Measurements from ENCODE around the gene TMIE. TPM values are rescaled to one million over a fixed set of nuclear protein-coding genes. Genes with fewer than 3 reads are reported as not detected.

The TMIE gene
- total and polyA plus RNA-seq, 2 of the 8 experiments (the other 6 are each of a cell fraction or from before 2014, with no cell fraction given): 0.45 to 0.67 TPM

GRCh38 chr3:46724424-46724823 lies 23.2 kb downstream of the TMIE start:
- POLR2A ChIA-PET (ENCODE audit: partially characterized antibody): no interaction called here
- Histone ChIP-seq H3K4me1 (replicated peaks in 1 of 4; ENCODE audit: control insufficient read depth in 3 of 4, insufficient read depth in 4 of 4, low read length in 3 of 4) (peaks cover 0 to 5% (median 0%) of the 10 kb centered on the region in 4 experiments; a peak in 2 of 7 replicates), H3K4me3 (ENCODE audit: extremely low read depth in 1 of 4, insufficient read depth in 2 of 4, low read depth in 3 of 4, low read length in 4 of 4) (no peak overlapping the region), H3K14ac (ENCODE audit: insufficient read length) (no peak overlapping the region), H3K23me2 (ENCODE audit: low read depth, low read length) (no peaks in the 10 kb centered on the region), H3K9me3 (ENCODE audit: insufficient read depth in 2 of 2, low read depth in 1 of 2, low read length in 1 of 2) (no peaks in the 10 kb centered on the region), H3K79me2 (ENCODE audit: control insufficient read depth in 1 of 2, insufficient read depth in 2 of 2, low read length in 2 of 2) (no peaks in the 10 kb centered on the region), H3K56ac (replicated peaks; ENCODE audit: insufficient read length, low read depth, low read length) (no peak overlapping the region), H3K18ac (ENCODE audit: extremely low read depth, low read length) (no peak overlapping the region), H2BK120ac (replicated peaks; ENCODE audit: low read depth, low read length) (no peak overlapping the region), H2AFZ (ENCODE audit: low read length) (no peak overlapping the region), H2BK5ac (ENCODE audit: low read depth, low read length) (no peak overlapping the region), H2BK20ac (ENCODE audit: low read length) (no peak overlapping the region), H4K8ac (ENCODE audit: extremely low read depth, insufficient read depth, low read length) (no peak overlapping the region), H2AK5ac (ENCODE audit: low read depth, low read length) (no peak overlapping the region), H2BK12ac (ENCODE audit: low read depth, low read length) (no peak overlapping the region), H3K4ac (replicated peaks; ENCODE audit: insufficient read length, low read depth, low read length) (no peak overlapping the region), H3K27me3 (replicated peaks in 1 of 4; ENCODE audit: control insufficient read depth in 3 of 4, extremely low read depth in 1 of 4, insufficient read depth in 3 of 4, low read length in 3 of 4) (no peaks in the 10 kb centered on the region), H4K5ac (ENCODE audit: insufficient read length, low read depth, low read length) (no peak overlapping the region), H3K23ac (ENCODE audit: insufficient read length) (no peak overlapping the region), H3K36me3 (ENCODE audit: control insufficient read depth in 2 of 4, insufficient read depth in 4 of 4, low read length in 3 of 4) (no peaks in the 10 kb centered on the region), H4K20me1 (replicated peaks in 1 of 2; ENCODE audit: control insufficient read depth in 1 of 2, insufficient read depth in 2 of 2, low read length in 2 of 2) (no peaks in the 10 kb centered on the region), H3K27ac (ENCODE audit: low read depth, low read length) (no peak overlapping the region), H3K79me1 (ENCODE audit: low read depth, low read length) (no peaks in the 10 kb centered on the region), H2BK15ac (ENCODE audit: low read length) (no peak overlapping the region), H3K4me2 (ENCODE audit: insufficient read depth in 1 of 2, low read depth in 2 of 2, low read length in 2 of 2) (no peak overlapping the region), H3K9ac (replicated peaks in 1 of 4; ENCODE audit: extremely low read depth in 1 of 4, low read depth in 3 of 4, low read length in 3 of 4) (no peak overlapping the region), H4K91ac (replicated peaks; ENCODE audit: insufficient read length, low read length) (no peak overlapping the region)
- CTCF ChIA-PET (ENCODE audit: partially characterized antibody): interaction anchor here (0.9 to 1.1 kb wide), 2 partner anchors 13 to 61 kb away, joined by 3 to 4 read pairs; no protein-coding TSS in a partner anchor
- TF ChIP-seq SIRT6 (IDR thresholded peaks at IDR 0.05; ENCODE audit: low read length) (no peak), CBX8 (IDR thresholded peaks at IDR 0.05; ENCODE audit: borderline replicate concordance, low read depth, low read length) (no peak), ATF3 (IDR thresholded peaks at IDR 0.05; ENCODE audit: insufficient read depth, low read depth, low read length) (no peak), TCF12 (IDR thresholded peaks at IDR 0.05; ENCODE audit: low read depth, low read length) (no peak), CTBP2 (IDR thresholded peaks at IDR 0.05; ENCODE audit: borderline replicate concordance, insufficient read depth, insufficient read length, low read length) (no peak), CBX5 (IDR thresholded peaks at IDR 0.05; ENCODE audit: low read depth, low read length) (no peak)
- no peak for FAIRE-seq
- WGBS, 2 experiments (ENCODE audit: extremely low coverage in 1 of 2, insufficient coverage in 1 of 2, insufficient read length in 1 of 2, insufficient replicate concordance in 2 of 2, low coverage in 1 of 2, low lambda C conversion rate in 2 of 2, missing lambda C conversion rate in 1 of 2): 94% methylated on average over 4 of the region's 4 CpGs; no CpG with 5 or more reads in 1 of the 2 experiments
- DNase-seq (ENCODE audit: low read depth in 1 of 2, low spot score in 2 of 2): no peak
